HUDEP-2 (cell line): ENCODE data around the gene ANKDD1B.

Experiments used
- DNase-seq, 76 experiments: peaks; one replicate each; lab custom pipeline; 2025; ENCODE audit not compliant: unreplicated experiment in 76 of 76; lab: John Stamatoyannopoulos, UW

The ANKDD1B gene

GRCh38 chr5:75614176-75614575 is 2.9 kb downstream of the ANKDD1B start:
- no peak for DNase-seq

GRCh38 chr5:75616371-75616881 is 5.2 kb downstream of the ANKDD1B start:
- peak in 10 of 76 experiments; percentile 4 to 33 (median 19) for DNase-seq

GRCh38 chr5:75616971-75617621 is 5.8 kb downstream of the ANKDD1B start:
- DNase-seq: peak in 6 of 76 experiments; percentile 9 to 25 (median 12)

GRCh38 chr5:75617736-75618352 is 6.6 kb downstream of the ANKDD1B start:
- DNase-seq: no peak

GRCh38 chr5:75620184-75620959 is 9.1 kb downstream of the ANKDD1B start:
- peak in 16 of 76 experiments; percentile 4 to 54 (median 17) for DNase-seq

GRCh38 chr5:75622564-75622963 is 11.3 kb downstream of the ANKDD1B start:
- no peak for DNase-seq

GRCh38 chr5:75623846-75624245 is 12.6 kb downstream of the ANKDD1B start:
- no peak for DNase-seq

GRCh38 chr5:75626959-75627358 is 15.7 kb downstream of the ANKDD1B start:
- DNase-seq: no peak

- DNase-seq: no peak
These were observed 16.5 kb downstream of the ANKDD1B start for GRCh38 chr5:75627801-75628200.

GRCh38 chr5:75630875-75631274 is 19.6 kb downstream of the ANKDD1B start:
- no peak for DNase-seq

- no peak for DNase-seq
These were observed 21.1 kb downstream of the ANKDD1B start for GRCh38 chr5:75632321-75632720.

- DNase-seq: no peak
These were observed 26.7 kb downstream of the ANKDD1B start for GRCh38 chr5:75637949-75638348.

GRCh38 chr5:75639535-75640311 is 28.5 kb downstream of the ANKDD1B start:
- no peak for DNase-seq

- no peak for DNase-seq
These were observed 29.1 kb downstream of the ANKDD1B start for GRCh38 chr5:75640395-75640794.

- no peak for DNase-seq
These were observed 29.6 kb downstream of the ANKDD1B start for GRCh38 chr5:75640826-75641225.

- DNase-seq: no peak
These were observed 37.5 kb downstream of the ANKDD1B start for GRCh38 chr5:75648712-75649111.

GRCh38 chr5:75651575-75652238 is 40.5 kb downstream of the ANKDD1B start:
- DNase-seq: no peak

GRCh38 chr5:75653521-75653920 is 42.3 kb downstream of the ANKDD1B start:
- no peak for DNase-seq

- no peak for DNase-seq
These were observed 43.5 kb downstream of the ANKDD1B start for GRCh38 chr5:75654693-75655295.
